HFF-Myc (cell line): ENCODE results near the gene SLITRK6.
"Not testable (repeated sequence)": the region's sequence is repeated elsewhere in the genome, so short reads cannot be mapped to it uniquely, and the experiment has no call there.

Source experiments
- DNase-seq: peaks from one replicate; pipeline ENCODE4 v3.0.0-alpha.2; 2011; ENCODE audit warnings: low read depth; ENCODE audit errors: extremely low read depth
- H3K4me3 ChIP-seq: replicated peaks from 2 replicates; pipeline ENCODE4 v1.5.1; 2011; ENCODE audit warnings: low read depth, mild to moderate bottlenecking, control low read depth, low read length
- TF ChIP-seq, protein P1 (sequence below): IDR thresholded peaks from 2 replicates; pipeline ENCODE4 v1.5.1; 2012; ENCODE audit warnings: mild to moderate bottlenecking, low read depth, low read length, control low read depth; ENCODE audit errors: missing control alignments

The SLITRK6 gene

DNA sequence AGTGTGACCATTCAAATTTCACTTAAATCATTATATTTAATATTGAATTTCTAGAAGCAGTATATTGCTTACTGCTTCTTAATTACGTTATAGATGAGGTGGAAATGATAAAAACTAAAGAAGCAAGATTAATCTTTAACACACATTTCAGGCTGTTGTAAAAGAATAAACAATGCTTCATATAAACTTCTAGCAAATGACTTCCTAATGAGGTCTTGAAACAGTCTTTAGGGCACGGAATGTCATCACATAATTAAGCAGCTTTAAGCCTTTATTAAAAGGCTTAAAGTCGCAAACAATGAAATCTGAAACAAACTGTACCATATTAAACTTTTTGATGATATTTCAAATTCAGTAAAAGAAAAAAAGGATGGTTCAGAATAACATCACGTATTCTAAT is 1.9 kb downstream of the SLITRK6 start:
- H3K4me3 ChIP-seq: peak overlapping the region; percentile 43; the same call in 1 of the 2 replicates
- no peak for DNase-seq
- TF ChIP-seq, protein P1, sequence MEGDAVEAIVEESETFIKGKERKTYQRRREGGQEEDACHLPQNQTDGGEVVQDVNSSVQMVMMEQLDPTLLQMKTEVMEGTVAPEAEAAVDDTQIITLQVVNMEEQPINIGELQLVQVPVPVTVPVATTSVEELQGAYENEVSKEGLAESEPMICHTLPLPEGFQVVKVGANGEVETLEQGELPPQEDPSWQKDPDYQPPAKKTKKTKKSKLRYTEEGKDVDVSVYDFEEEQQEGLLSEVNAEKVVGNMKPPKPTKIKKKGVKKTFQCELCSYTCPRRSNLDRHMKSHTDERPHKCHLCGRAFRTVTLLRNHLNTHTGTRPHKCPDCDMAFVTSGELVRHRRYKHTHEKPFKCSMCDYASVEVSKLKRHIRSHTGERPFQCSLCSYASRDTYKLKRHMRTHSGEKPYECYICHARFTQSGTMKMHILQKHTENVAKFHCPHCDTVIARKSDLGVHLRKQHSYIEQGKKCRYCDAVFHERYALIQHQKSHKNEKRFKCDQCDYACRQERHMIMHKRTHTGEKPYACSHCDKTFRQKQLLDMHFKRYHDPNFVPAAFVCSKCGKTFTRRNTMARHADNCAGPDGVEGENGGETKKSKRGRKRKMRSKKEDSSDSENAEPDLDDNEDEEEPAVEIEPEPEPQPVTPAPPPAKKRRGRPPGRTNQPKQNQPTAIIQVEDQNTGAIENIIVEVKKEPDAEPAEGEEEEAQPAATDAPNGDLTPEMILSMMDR: no peak

DNA sequence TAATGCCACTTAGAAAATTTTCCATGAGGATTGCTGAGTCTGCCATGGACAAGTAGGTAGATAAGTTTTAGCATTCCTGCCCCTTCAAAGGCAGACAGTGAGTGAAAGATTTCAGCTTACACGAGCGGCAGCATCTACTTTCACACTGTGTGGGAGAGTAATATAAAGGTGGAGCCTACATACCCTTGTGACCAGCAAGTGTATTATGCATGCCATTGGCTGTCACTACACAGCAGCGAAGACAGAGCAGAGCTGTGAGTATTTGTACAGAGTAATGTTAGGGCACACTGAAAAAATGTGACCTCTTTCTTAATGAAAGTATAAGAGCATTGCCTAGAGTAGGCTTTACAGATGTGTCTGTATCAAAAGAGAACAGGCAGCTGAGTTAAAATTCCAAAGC is 14.0 kb downstream of the SLITRK6 start:
- TF ChIP-seq, protein P1: no peak
- DNase-seq: no peak
- H3K4me3 ChIP-seq: no peak overlapping the region

DNA sequence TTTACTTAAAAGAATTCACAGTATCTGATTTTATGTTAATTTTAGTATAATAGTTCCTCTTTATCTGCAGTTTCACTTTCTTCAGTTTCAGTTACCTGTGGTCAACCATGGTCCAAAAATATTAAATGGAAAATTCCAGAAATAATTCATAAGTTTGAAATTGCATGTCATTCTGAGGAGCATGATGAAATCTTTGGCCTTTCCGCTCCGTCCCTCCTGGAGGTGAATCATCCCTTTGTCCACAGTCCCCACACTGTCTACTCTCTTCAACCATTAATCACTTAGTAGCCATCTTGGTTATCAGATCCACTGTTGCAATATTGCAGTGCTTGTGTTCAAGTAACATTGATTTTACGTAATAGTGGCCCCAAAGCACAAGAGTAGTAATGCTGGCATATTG is 26.9 kb downstream of the SLITRK6 start:
- H3K4me3 ChIP-seq: no peak overlapping the region
- TF ChIP-seq, protein P1: no peak
- DNase-seq: no peak

DNA sequence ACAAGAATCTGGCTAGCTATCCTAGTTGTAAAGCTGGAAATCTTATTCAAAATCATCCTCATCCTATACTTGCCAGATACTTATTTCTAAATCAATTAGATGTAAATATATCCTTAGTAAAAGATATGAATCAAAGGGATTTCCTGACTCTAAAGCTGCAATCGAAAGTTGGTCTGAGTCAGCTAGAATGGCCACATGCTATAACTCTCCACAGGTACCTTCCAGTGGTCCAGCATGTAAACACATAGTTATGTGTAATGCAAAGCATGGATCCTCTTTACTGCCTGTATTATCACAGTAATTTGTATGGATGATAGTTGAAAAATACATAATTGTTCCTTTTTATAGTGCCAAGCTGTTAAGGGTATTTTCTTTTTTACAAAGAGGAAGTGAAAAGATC is 27.4 kb downstream of the SLITRK6 start:
- no peak overlapping the region for H3K4me3 ChIP-seq
- DNase-seq: no peak
- TF ChIP-seq, protein P1: no peak

DNA sequence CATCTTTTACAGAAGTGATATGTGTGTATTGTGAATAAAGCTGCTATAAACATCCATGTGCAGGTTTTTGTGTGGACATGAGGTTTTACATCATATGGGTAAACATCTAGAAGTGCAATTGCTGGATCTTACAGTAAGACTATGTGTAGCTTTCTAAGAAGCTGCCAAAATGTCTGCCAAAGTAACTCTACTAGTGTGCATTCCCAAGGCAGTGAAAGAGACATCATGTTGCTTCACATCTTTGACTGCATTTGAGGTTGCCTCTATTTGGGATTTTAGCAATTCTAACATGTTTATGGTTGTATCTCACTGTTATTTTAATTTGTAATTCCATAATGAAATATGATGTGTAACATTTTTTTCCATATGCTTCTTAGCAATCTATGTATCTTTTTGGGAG is 30.3 kb downstream of the SLITRK6 start:
- DNase-seq: no peak
- no peak overlapping the region for H3K4me3 ChIP-seq
- TF ChIP-seq, protein P1: no peak

DNA sequence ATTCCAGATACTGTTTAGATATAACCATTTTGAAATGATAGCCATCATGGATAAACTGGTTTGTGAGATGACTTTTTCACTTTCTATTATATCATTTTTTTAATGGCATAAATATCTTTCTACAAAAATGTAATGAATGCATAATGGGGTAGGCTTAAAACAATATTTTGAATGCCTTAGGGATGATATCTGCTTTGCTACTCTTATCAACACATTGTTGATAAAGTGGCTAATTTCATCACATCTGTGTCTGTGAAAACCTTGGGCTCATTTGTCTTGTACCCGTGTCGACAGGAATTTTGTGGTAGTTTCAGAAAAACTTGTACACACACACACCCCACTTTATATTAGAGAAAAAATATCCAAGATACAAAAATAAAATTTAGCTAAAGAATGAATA is 44.1 kb downstream of the SLITRK6 start:
- TF ChIP-seq, protein P1: no peak
- DNase-seq: no peak
- no peak overlapping the region for H3K4me3 ChIP-seq

DNA sequence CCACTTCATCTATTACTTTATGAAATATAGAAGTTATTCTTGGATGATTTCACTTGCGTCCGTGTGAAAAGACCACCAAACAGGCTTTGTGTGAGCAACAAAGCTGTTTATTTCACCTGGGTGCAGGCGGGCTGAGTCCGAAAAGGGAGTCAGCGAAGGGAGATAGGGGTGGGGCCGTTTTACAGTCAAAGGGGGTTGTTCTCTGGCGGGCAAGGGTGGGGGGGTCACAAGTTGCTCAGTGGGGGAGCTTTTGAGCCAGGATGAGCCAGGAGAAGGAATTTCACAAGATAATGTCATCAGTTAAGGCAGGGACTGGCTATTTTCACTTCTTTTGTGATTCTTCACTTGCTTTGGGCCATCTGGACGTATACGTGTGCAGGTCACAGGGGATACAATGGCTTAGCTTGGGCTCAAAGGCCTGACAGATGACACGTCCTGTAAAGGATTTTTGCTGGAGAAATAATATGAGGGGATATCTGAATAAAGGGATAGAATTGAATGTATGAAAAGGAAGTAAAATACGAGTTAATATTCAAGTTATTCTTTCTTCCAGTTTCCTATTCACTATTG is 55.9 kb downstream of the SLITRK6 start:
- H3K4me3 ChIP-seq: not testable (repeated sequence)

More for the DNA sequence above, 55.9 kb downstream of the SLITRK6 start:
- not testable (repeated sequence) for DNase-seq
